ENCODE measurements around the gene SPEM2. TPM values are rescaled to one million over a fixed set of nuclear protein-coding genes. Genes with fewer than 3 reads are reported as not detected.

SPEM2 gene
- total and polyA plus RNA-seq, 4 donors: not detected

GRCh38 chr17:7476951-7477350 is 51.5 kb downstream of the SPEM2 start:
- Histone ChIP-seq H3K27me3 (ENCODE audit: control insufficient read depth in 3 of 3, insufficient read depth in 3 of 3, low read length in 2 of 3) (no peaks in the 10 kb centered on the region), H3K9me3 (ENCODE audit: control insufficient read depth in 4 of 4, insufficient read depth in 3 of 4, low read length in 3 of 4) (no peaks in the 10 kb centered on the region), H3K27ac (ENCODE audit: low read depth in 1 of 2, low read length in 1 of 2) (peak overlapping the region; percentile 49 to 99), H3K9ac (ENCODE audit: insufficient read depth in 1 of 2, low read length in 2 of 2) (no peak overlapping the region), H3K4me3 (no peak overlapping the region), H3K4me1 (ENCODE audit: control insufficient read depth in 5 of 5, insufficient read depth in 5 of 5, low read length in 5 of 5) (peaks cover 10 to 39% (median 31%) of the 10 kb centered on the region in 5 donors), H3K36me3 (ENCODE audit: control insufficient read depth in 4 of 4, insufficient read depth in 4 of 4, low read length in 4 of 4) (peaks cover 0 to 3% (median 0%) of the 10 kb centered on the region in 4 donors)
- WGBS, 2 donors: 65 to 83% methylated on average over 5 of the region's 5 CpGs
- DNase-seq (no peak), ATAC-seq (ENCODE audit: insufficient read depth, low FRiP score) (no peak)
- TF ChIP-seq CTCF (IDR thresholded peaks at IDR 0.05; ENCODE audit: control extremely low read depth, extremely low read depth): no peak

Other genes with a start within 250 kb of the SPEM2 start
Only the 30 nearest of the 39 such genes appear.
- gene GABARAP, start 183.2 kb upstream of the SPEM2 start, total RNA-seq: 100 to 1,000 TPM; 315 to 496 TPM
- gene GABARAP, start 183.2 kb upstream of the SPEM2 start, polyA plus RNA-seq: 1,000 to 10,000 TPM in 1 of 2 donors, 100 to 1,000 TPM in 1; 874 to 1,149 TPM
- gene CTDNEP1, start 173.9 kb upstream of the SPEM2 start, total RNA-seq: 100 to 1,000 TPM in 1 of 2 donors, 10 to 100 TPM in 1; 76.0 to 126 TPM
- 100 to 1,000 TPM in 1 of 2 donors, 10 to 100 TPM in 1; 72.5 to 105 TPM for gene CTDNEP1, start 173.9 kb upstream of the SPEM2 start, polyA plus RNA-seq
- 10 to 100 TPM; 19.8 to 39.3 TPM for gene ELP5, start 173.4 kb upstream of the SPEM2 start, total RNA-seq
- 10 to 100 TPM; 34.0 to 63.2 TPM for gene ELP5, start 173.4 kb upstream of the SPEM2 start, polyA plus RNA-seq
- gene CLDN7, start 163.1 kb upstream of the SPEM2 start, total RNA-seq: 100 to 1,000 TPM; 117 to 171 TPM
- 100 to 1,000 TPM; 119 to 199 TPM for gene CLDN7, start 163.1 kb upstream of the SPEM2 start, polyA plus RNA-seq
- gene SLC2A4, start 143.9 kb upstream of the SPEM2 start, total RNA-seq: 1 to 10 TPM; 1.2 to 2.0 TPM
- 1 to 10 TPM; 1.1 to 1.3 TPM for gene SLC2A4, start 143.9 kb upstream of the SPEM2 start, polyA plus RNA-seq
- under 1 TPM; 0.28 to 0.57 TPM for gene YBX2, start 131.0 kb upstream of the SPEM2 start, total RNA-seq
- gene YBX2, start 131.0 kb upstream of the SPEM2 start, polyA plus RNA-seq: under 1 TPM; 0.03 to 0.53 TPM
- gene EIF5A, start 118.0 kb upstream of the SPEM2 start, total RNA-seq: 100 to 1,000 TPM; 104 to 516 TPM
- gene EIF5A, start 118.0 kb upstream of the SPEM2 start, polyA plus RNA-seq: 100 to 1,000 TPM; 596 to 607 TPM
- 10 to 100 TPM; 23.8 to 57.0 TPM for gene GPS2, start 110.3 kb upstream of the SPEM2 start, total RNA-seq
- 10 to 100 TPM; 68.6 to 71.6 TPM for gene GPS2, start 110.3 kb upstream of the SPEM2 start, polyA plus RNA-seq
- 10 to 100 TPM; 21.7 to 33.9 TPM for gene NEURL4, start 96.3 kb upstream of the SPEM2 start, total RNA-seq
- gene NEURL4, start 96.3 kb upstream of the SPEM2 start, polyA plus RNA-seq: 10 to 100 TPM; 17.3 to 27.0 TPM
- gene ACAP1, start 89.1 kb upstream of the SPEM2 start, total RNA-seq: 10 to 100 TPM in 1 of 2 donors, 1 to 10 TPM in 1; 9.2 to 27.0 TPM
- 10 to 100 TPM; 17.2 to 39.4 TPM for gene ACAP1, start 89.1 kb upstream of the SPEM2 start, polyA plus RNA-seq
- 10 to 100 TPM in 1 of 2 donors, 1 to 10 TPM in 1; 5.9 to 14.9 TPM for gene KCTD11, start 73.5 kb upstream of the SPEM2 start, total RNA-seq
- gene KCTD11, start 73.5 kb upstream of the SPEM2 start, polyA plus RNA-seq: 10 to 100 TPM; 11.1 to 14.1 TPM
- not detected for gene TMEM95, start 70.5 kb upstream of the SPEM2 start, total RNA-seq
- not detected for gene TMEM95, start 70.5 kb upstream of the SPEM2 start, polyA plus RNA-seq
- gene TNK1, start 44.5 kb upstream of the SPEM2 start, total RNA-seq: 1 to 10 TPM; 5.4 to 8.2 TPM
- 1 to 10 TPM; 3.7 to 6.0 TPM for gene TNK1, start 44.5 kb upstream of the SPEM2 start, polyA plus RNA-seq
- 10 to 100 TPM; 32.4 to 43.0 TPM for gene PLSCR3, start 31.1 kb upstream of the SPEM2 start, total RNA-seq
- 10 to 100 TPM; 19.2 to 36.0 TPM for gene PLSCR3, start 31.1 kb upstream of the SPEM2 start, polyA plus RNA-seq
- gene TMEM256, start 21.5 kb upstream of the SPEM2 start, total RNA-seq: 10 to 100 TPM; 70.2 to 78.7 TPM
- gene TMEM256, start 21.5 kb upstream of the SPEM2 start, polyA plus RNA-seq: 100 to 1,000 TPM in 1 of 2 donors, 10 to 100 TPM in 1; 71.6 to 247 TPM
- gene NLGN2, start 17.8 kb upstream of the SPEM2 start, total RNA-seq: 10 to 100 TPM; 11.2 to 15.2 TPM
- gene NLGN2, start 17.8 kb upstream of the SPEM2 start, polyA plus RNA-seq: 1 to 10 TPM; 5.0 to 5.1 TPM
- gene SPEM1, start 5.3 kb upstream of the SPEM2 start, total RNA-seq: not detected
- not detected for gene SPEM1, start 5.3 kb upstream of the SPEM2 start, polyA plus RNA-seq
- not detected for gene SPEM3, start 3.2 kb downstream of the SPEM2 start, total RNA-seq
- not detected for gene SPEM3, start 3.2 kb downstream of the SPEM2 start, polyA plus RNA-seq
- 1 to 10 TPM; 4.8 to 9.0 TPM for gene TMEM102, start 9.8 kb downstream of the SPEM2 start, total RNA-seq
- gene TMEM102, start 9.8 kb downstream of the SPEM2 start, polyA plus RNA-seq: 1 to 10 TPM; 5.5 to 8.4 TPM
- gene FGF11, start 13.9 kb downstream of the SPEM2 start, total RNA-seq: 1 to 10 TPM in 1 of 2 donors, under 1 TPM in 1; 0.52 to 3.5 TPM
- gene FGF11, start 13.9 kb downstream of the SPEM2 start, polyA plus RNA-seq: under 1 TPM; 0.47 to 0.79 TPM
- gene CHRNB1, start 19.4 kb downstream of the SPEM2 start, total RNA-seq: 10 to 100 TPM; 10.5 to 10.7 TPM
- gene CHRNB1, start 19.4 kb downstream of the SPEM2 start, polyA plus RNA-seq: 10 to 100 TPM in 1 of 2 donors, 1 to 10 TPM in 1; 7.0 to 11.9 TPM
- 10 to 100 TPM; 40.4 to 56.4 TPM for gene ZBTB4, start 54.0 kb downstream of the SPEM2 start, total RNA-seq
- 10 to 100 TPM; 20.1 to 26.5 TPM for gene ZBTB4, start 54.0 kb downstream of the SPEM2 start, polyA plus RNA-seq
- not detected for gene SLC35G6, start 55.8 kb downstream of the SPEM2 start, total RNA-seq
- not detected for gene SLC35G6, start 55.8 kb downstream of the SPEM2 start, polyA plus RNA-seq
- gene POLR2A, start 58.8 kb downstream of the SPEM2 start, total RNA-seq: 100 to 1,000 TPM; 113 to 129 TPM
- 10 to 100 TPM; 37.8 to 40.9 TPM for gene POLR2A, start 58.8 kb downstream of the SPEM2 start, polyA plus RNA-seq
- gene TNFSF12, start 123.4 kb downstream of the SPEM2 start, total RNA-seq: 10 to 100 TPM; 15.1 to 46.5 TPM
- gene TNFSF12, start 123.4 kb downstream of the SPEM2 start, polyA plus RNA-seq: 10 to 100 TPM; 35.4 to 72.2 TPM
- gene TNFSF13, start 133.1 kb downstream of the SPEM2 start, total RNA-seq: 100 to 1,000 TPM in 1 of 2 donors, 10 to 100 TPM in 1; 48.7 to 140 TPM
- gene TNFSF13, start 133.1 kb downstream of the SPEM2 start, polyA plus RNA-seq: 100 to 1,000 TPM in 1 of 2 donors, 10 to 100 TPM in 1; 86.0 to 101 TPM
- gene SENP3, start 136.3 kb downstream of the SPEM2 start, total RNA-seq: 10 to 100 TPM; 34.0 to 48.3 TPM
- gene SENP3, start 136.3 kb downstream of the SPEM2 start, polyA plus RNA-seq: 10 to 100 TPM; 48.9 to 54.4 TPM
- 100 to 1,000 TPM in 1 of 2 donors, 10 to 100 TPM in 1; 33.3 to 358 TPM for gene CD68, start 154.0 kb downstream of the SPEM2 start, total RNA-seq
- 100 to 1,000 TPM; 431 to 595 TPM for gene CD68, start 154.0 kb downstream of the SPEM2 start, polyA plus RNA-seq
- gene MPDU1, start 158.2 kb downstream of the SPEM2 start, total RNA-seq: 10 to 100 TPM; 42.3 to 71.5 TPM
- gene MPDU1, start 158.2 kb downstream of the SPEM2 start, polyA plus RNA-seq: 10 to 100 TPM; 98.1 to 99.5 TPM
- gene SOX15, start 164.5 kb downstream of the SPEM2 start, total RNA-seq: under 1 TPM in 1 of 2 donors, not detected in 1; 0.86 TPM
- gene SOX15, start 164.5 kb downstream of the SPEM2 start, polyA plus RNA-seq: 1 to 10 TPM in 1 of 2 donors, under 1 TPM in 1; 0.68 to 1.1 TPM

All from lung (tissue), 12 donors.